HG03457 (cell line): ENCODE results near the gene MSRB1.
A peak's percentile ranks its signal among the peaks of the same experiment; 100 is the strongest.
"Not testable (repeated sequence)": the region's sequence is repeated elsewhere in the genome, so short reads cannot be mapped to it uniquely, and the experiment has no call there.

ENCODE experiments used
- ATAC-seq: cut with Tn5 transposase; IDR thresholded peaks from one replicate; pipeline ENCODE4 v1.9.1; 2021; ENCODE audit warnings: moderate number of reproducible peaks; ENCODE audit not compliant: unreplicated experiment

The MSRB1 gene

DNA sequence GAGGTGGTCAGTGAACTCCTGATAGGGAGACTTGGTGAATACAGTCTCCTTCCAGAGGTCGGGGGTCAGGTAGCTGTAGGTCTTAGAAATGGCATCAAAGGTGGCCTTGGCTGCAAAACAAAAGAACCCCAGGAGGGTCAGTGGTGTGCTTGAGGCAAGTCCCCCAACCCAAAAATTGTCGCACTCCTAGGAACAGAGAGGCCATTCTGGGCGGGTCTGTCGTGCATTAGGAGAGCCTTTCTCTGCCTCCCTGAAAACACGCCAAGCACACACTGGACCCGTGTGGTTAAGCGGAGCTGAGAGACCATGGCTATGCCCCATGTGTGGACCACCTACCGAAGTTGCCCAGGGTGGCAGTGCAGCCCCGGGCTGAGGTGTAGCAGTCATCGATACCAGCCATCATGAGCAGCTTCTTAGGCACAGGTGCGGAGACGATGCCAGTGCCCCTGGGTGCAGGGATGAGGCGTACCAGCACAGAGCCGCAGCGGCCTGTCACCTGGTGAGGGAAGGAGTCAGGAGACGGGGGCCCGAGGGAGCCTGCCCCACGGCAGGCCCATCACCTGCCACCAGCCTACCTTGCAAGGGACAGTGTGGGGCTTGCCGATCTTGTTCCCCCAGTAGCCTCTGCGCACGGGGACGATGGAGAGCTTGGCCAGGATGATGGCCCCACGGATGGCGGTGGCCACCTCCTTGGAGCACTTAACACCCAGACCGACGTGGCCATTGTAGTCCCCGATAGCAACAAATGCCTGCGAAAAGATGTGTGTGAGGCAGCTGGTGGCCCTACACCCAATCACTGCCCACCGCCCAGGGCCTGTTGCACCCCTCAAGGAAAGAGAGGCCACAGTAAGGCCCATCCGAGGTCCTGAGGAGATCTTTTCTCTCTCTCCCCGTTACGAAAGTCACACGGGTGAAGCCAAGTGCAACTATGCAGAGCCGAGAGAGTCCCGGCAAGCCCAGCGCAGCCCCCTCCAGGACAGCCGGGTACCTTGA is 19.5 kb upstream of the MSRB1 start:
- not testable (repeated sequence) for ATAC-seq

DNA sequence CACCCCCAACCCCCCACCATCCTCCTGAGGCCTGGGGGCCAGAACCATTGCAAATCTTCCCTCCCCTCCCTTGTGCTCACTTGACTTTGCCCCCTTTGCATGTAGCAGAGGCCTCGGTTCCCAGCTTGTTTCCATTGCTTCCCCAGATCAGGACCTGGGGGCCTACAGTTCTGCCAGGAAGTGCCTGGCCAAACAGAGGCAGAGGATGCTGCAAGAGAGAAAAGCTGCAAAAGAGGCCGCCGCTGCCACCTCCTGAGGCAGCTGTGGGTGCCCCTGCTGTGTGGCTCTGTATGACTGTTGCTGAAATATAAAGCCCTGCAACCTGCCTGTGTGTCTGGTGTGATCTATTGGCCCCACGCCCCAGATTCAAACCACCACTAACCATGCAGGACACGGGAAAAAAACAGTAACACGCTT is 18.7 kb upstream of the MSRB1 start:
- ATAC-seq: no peak

DNA sequence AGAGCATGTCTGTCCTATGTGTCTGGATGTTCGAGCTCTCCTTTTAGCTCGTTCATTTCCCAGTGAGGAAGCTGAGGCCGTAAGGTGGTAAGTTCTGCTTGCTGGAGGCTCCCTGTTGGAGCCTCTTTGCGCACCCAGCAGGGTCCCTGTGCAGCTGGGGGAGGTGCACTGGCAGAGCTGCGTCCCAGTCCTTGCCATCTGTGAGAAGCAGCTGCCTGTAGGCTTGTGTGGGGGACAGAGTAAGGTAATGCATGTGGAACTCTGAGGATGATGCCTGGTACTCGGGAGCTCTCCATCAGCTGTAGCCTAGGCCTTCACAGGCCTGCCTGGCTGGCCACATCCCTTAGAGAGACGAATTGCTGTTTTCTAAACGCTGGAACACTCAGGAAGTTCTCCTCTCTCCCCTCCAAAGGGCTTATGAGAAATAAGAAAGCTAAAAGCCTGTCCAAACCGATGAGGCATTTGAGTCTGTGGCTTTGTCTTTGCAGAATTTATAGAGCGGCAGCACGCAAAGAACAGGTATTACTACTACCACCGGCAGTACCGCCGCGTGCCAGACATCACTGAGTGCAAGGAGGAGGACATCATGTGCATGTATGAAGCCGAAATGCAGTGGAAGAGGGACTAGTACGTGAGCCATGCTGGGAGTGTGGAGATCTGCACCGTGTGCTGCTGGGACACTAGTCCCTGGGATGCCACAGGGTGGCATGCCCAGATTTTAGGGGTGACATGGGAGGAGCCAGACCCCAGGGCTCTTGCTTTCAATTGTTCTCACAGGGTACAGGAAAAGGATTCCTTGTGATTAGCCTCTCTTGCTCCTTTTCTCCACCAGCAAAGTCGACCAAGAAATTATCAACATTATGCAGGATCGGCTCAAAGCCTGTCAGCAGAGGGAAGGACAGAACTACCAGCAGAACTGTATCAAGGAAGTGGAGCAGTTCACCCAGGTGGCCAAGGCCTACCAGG is 17.9 kb upstream of the MSRB1 start:
- ATAC-seq: no peak

DNA sequence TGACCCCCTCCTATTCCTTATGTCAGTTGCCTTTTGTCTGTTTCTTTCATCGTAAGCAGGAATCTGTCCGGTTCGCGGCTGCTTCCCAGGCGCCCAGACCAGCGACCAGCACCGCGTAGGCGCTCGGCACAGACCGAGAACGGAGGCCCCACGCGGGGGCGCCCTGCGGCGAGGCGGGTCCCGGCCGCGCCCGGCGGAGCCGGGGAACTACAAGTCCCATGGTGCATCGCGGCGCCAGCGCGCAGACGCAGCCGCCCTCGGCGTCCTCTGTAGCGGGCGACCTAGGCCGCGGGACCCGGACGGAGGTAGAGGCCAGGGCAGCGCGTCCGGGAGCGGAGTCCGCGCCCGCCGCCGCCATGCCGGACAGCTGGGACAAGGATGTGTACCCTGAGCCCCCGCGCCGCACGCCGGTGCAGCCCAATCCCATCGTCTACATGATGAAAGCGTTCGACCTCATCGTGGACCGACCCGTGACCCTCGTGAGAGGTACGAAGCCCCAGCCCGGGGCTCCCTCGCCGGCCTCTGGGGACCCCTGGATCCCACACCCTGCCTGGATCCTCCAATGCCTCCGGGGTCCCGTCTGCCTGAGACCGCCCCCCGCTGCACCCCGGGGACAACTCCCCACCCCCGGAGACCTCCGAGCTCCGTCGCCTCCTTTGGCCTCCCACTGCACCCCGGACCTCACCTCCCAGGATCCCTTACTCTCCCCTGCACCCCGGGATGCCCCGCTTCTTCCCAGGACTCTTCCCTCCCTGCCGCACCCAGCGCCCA is 16.5 kb upstream of the MSRB1 start, which contains the start of gene NDUFB10:
Gene NDUFB10, plus strand, starts transcription at position 270 of the 771 bp plus-strand sequence. Its CDS starts 87 bp downstream, at position 357.
- peak; percentile 51 for ATAC-seq

DNA sequence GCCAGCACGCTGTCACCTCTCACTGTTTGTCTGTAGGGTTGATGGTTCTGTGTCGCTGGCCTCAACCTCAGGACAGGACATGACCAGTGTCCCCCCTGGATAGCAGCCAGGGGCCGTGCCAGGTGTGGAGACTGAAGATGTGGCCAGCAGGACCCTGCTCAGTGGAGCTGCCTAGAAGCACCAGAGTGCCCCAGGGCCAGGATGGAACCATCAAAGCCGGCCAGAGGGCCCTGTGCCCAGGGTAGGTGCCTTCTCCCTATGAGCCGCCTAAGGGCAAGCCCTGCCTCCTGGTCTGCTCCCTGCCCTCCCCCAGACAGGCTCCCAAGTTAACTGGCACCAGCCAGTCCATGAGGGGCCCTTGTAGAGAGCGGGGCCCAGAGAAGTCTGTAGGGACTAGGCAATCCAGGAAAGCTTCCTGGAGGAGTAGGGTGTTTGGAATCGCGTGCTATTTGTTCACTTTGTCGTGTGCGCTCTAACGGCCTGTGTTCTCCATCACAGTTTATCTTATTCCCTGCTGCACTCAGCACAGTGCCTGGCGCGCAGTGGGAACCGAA is 15.8 kb upstream of the MSRB1 start:
- ATAC-seq: no peak

DNA sequence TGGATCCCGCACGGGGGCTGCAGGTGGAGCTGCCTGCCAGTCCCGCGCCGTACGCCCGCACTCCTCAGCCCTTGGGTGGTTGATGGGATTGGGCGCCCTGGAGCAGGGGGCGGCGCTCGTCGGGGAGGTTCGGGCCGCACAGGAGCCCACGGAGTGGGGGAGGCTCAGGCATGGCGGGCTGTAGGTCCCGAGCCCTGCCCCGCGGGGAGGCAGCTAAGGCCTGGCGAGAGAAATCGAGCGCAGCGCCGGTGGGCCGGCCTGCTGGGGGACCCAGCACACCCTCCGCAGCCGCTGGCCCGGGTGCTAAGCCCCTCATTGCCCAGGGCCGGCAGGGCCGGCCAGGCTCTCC is 15.1 kb upstream of the MSRB1 start:
- ATAC-seq: not testable (repeated sequence)

DNA sequence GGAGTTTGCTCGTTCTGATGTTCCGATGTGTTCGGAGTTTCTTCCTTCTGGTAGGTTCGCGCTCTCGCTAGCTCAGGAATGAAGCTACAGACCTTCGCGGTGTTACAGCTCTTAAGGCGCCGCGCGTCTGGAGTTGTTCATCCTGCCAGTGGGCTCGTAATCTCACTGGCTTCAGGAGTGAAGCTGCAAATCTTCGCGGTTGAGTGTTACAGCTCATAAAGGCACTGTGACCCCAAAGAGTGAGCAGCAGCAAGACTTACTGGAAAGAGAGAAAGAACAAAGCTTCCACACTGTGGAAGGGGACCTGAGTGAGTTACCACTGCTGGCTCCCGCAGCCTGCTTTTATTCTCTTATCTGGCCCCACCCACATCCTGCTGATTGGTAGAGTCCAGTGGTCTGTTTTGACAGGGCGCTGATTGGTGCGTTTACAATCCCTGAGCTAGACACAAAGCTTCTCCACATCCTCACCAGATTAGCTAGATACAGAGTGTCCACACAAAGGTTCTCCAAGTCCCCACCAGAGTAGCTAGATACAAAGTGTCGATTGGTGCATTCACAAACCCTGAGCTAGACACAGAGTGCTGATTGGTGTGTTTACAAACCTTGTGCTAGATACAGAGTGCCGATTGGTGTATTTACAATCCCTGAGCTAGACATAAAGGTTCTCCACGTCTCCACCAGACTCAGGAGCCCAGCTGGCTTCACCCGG is 14.6 kb upstream of the MSRB1 start:
- not testable (repeated sequence) for ATAC-seq

DNA sequence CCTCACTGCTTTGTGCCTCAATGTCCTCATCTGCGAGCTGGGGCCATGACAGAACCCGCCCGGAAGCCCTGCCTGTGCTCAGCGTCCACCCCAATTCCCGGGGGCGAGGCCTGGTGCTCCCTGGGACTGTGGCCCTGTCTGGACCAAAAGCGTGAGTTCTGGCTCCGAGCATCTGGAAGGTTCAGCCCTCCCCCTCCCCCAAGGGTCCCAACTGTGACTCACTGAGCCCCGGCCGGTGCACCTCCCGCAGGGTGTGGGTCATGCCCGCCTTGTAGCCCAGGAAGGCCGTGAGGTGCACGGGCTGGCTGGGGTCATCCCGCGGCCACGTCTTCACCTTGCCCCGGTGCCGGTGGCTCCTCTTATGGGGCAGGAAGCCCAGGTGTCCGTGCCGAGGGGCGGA is 10.7 kb upstream of the MSRB1 start:
- ATAC-seq: no peak

DNA sequence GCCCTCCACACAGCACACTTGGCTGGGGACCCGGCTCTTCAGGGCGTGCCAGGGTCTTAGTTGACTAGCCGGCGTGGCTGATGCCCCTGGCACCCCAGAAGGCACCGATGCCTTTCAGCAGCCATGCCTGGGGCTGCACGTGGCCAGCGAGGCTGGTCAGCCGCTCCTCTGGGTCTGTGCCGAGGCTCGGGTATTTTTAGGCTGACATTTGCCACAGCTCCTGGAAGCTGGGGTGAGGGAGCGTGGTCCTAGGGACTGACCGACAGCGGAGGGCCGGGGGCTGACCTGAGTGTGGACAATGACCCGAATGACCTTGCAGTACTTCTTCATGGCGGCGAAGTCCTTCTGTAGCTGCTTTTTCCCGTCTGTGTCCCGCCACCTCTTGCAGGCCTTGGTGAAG is 7.6 kb upstream of the MSRB1 start:
- ATAC-seq: no peak

DNA sequence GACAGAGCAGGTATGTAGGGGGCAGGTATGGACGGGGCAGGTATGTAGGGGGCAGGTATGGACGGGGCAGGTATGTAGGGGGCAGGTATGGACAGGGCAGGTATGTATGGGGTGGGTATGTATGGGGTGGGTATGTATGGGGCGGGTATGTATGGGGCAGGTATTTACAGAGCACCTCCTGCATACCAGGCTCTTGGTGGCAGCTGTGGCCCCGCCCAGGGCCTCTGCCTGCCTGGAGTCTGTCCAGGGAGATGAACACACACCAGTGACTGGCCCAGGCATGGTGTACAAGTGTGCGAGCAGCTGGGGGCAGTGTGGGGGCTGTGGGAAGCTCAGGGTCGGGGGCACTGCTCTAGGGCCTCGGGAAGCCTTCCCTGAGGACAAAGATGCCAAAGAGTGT is 7.0 kb upstream of the MSRB1 start:
- no peak for ATAC-seq

DNA sequence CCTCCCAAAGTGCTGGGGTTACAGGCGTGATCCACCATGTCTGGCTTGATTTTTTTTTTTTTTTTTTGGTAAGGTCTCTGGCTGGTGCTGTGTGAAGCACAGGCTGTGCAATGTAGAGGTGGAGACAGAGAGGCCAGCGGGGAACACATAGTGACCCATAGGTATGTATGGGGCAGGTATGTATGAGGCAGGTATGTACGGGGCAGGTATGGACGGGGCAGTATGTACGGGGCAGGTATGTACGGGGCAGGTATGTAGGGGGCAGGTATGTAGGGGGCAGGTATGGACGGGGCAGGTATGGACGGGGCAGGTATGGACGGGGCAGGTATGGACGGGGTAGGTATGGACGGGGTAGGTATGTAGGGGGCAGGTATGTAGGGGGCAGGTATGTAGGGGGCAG is 6.5 kb upstream of the MSRB1 start:
- no peak for ATAC-seq

DNA sequence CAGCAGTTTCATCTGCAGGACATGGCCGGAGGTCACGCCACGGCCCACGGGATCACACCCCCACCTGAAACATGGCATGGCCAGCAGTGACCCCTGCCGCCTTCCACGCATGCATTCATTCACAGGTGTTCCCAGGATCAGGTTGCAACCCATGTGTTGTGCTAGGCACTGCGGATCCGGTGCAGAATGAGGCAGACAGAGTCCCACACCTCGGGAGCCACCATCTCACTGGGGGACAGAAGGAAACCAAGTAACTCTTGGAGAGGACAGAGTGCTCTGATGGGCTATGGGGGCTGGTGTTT is 4.3 kb upstream of the MSRB1 start:
- no peak for ATAC-seq

DNA sequence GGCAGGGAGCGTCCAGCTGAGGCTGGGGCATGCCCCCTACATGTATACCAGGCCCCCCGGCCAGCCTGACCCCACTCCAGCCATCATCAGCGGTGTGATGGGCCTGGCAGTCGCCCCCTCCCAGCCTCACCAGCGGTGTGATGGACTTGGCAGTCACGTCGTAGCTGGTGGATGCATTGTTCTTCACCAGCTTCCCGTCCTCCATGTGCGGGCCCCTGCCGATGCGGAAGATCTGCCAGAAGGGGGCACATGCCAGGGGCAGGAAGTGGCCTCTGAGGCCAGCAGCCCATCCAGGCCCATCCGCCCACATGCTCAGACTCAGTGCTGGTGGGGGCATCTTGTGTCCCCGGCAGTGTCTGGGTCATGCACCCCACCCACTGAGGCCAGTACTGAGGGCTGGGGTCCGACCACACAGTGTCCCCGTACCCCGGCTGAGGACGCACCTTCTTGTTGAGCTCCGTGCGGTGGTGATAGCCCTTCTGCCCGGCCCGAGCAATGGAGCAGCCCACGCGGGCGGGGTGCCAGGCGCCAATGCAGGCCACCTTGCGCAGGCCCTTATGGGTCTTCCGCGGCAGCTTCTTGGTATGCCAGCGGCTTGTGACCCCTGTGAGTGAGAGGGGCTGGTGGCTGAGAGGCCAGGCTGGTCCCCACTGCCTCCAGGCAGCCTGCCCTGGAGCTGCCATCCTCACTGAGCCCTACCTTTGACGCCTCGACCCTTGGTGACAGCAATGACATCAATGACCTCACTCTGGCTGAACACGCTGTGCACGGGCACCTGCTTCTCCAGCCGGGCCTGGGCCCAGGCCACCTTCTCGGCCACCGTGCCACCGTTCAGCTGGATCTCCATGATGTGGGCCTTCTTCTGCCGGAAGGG is 3.7 kb upstream of the MSRB1 start:
- ATAC-seq: no peak

DNA sequence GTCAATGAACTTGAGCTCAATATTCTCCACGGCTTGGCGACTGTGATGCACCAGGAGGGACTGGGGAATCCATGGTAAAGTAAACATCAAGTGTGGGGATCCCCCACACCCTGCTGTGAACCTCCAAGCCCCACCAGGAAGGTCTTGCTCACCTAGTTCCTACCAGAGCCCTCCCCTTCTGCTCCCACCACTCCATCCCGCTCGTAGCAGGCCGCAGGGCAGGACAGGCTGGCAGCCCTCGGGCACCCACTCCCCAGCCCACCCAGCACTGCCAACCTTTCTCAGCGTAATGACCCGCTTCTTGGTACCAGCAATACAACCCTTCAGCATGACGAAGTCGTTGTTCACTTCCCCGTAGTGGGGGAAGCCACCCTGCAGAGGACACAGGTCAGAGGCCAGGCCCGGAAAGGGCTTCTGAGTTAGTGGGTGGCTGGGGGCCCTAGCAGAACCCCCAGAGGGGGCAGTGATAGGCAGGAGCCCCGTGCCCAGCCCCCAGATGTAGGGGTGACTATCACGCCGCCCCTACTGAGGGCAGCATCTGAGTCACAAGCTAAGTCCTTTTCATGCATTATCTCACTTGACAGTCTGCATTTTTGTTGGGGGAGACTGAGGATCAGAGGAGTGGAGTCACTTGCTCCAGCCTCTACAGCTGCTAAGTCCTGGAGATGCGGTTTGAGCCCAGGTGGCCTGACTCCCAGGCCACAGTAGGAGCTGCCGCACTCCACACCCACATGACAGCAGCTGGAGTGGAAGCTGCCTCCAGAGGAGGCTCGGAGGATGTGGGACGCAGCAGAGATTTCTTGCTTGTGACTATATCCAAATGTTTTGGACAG is 2.8 kb upstream of the MSRB1 start:
- no peak for ATAC-seq

DNA sequence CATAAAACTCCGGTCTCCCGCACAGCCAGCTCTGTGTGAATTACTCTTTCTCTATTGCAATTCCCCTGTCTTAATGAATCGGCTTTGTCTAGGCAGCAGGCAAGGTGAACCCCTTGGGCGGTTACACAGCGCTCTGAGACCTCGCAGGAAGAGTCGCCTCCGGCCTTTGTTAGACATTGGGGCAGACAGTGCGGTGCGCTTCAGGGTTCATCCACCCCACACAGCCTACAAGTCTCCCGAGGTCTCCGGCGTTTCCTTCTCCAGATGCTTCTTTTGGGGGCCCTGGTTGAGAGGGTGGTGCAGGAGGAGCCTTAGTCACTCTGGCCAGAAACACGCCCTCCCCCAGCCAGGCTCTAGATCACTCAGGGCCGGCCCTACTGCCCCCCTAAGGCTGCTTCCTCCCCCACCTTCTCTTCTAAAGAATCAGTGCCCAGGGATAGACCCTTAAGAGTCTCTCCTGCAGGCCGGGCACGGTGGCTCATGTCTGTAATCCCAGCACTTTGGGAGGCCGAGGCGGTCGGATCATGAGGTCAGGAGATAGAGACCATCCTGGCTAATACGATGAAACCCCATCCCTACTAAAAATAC is 1.7 kb upstream of the MSRB1 start:
- ATAC-seq: no peak

DNA sequence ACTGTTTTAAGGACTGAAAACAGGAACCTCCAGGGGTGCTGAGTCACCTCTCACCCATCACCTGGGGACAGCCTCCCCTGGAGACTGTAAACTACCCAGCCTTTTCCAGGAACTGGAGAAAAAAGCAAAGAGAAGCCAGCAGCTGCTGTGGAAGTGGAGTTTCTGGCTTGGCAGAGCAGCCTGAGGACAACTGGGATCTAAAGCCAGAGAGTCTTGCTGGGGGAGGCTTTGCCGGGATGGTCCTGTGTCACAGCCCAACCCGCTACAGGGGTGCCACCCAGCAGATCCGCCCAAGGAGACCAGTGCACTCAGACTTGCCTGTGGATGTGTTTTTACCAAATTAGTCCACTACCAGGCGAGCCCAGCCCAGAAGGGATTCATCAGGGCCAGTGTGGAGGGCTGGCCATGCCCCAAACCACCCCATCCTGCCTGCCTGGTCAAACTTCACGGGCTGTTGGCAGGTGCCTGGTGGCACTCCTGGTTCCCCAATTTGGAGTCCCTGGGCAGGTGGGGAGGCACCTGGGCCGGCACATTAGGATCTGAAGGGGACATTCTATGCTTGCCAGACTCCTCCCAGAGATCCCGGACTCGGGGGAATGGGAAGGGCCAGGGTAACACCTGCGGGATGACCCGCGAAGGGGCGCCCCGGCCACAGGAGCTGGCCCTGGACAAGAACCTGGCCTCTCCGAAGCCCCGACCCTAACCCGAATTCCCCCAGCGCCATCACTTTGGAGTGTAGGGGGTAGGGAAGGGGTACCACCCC is 771 bp downstream of the MSRB1 start:
- ATAC-seq: no peak
